BLaER1 (cell line): Measurements from ENCODE around the gene BOD1.

Experiments
- H3K27ac ChIP-seq: shearing (Covaris generic); formaldehyde crosslinking; 2 replicates; pipeline ENCODE4 v1.8.1; 2022
- H3K27me3 ChIP-seq: shearing (Covaris generic); formaldehyde crosslinking; 2 replicates; pipeline ENCODE4 v1.8.1; 2022
- H3K36me3 ChIP-seq: shearing (Covaris generic); formaldehyde crosslinking; 2 replicates; pipeline ENCODE4 v1.8.1; 2022
- H3K4me1 ChIP-seq: shearing (Covaris generic); formaldehyde crosslinking; 2 replicates; pipeline ENCODE4 v1.8.1; 2022
- H3K4me2 ChIP-seq: shearing (Covaris generic); formaldehyde crosslinking; 2 replicates; pipeline ENCODE4 v1.8.1; 2022
- H3K4me3 ChIP-seq: shearing (Covaris generic); formaldehyde crosslinking; 2 replicates; pipeline ENCODE4 v1.8.1; 2022
- H3K9ac ChIP-seq: shearing (Covaris generic); formaldehyde crosslinking; 2 replicates; pipeline ENCODE4 v1.8.1; 2022
- H3K9me3 ChIP-seq: shearing (Covaris generic); formaldehyde crosslinking; 2 replicates; pipeline ENCODE4 v1.8.1; 2022
- H4K20me1 ChIP-seq: shearing (Covaris generic); formaldehyde crosslinking; 2 replicates; pipeline ENCODE4 v1.8.1; 2022
- Cebpa-rat ChIP-seq: shearing (Covaris generic); IDR thresholded peaks from 2 replicates; pipeline ENCODE4 v1.8.1; 2022

The BOD1 gene

GRCh38 chr5:173581408-173582215, 34.8 kb downstream of the BOD1 start:
- no peak for TF ChIP-seq Cebpa-rat
- 0 out of 2 replicates have a peak, but pooled peaks cover 3% of the 10 kb centered on the region for H3K36me3 ChIP-seq
- H3K4me2 ChIP-seq, result no peak overlapping the region
- no peak overlapping the region for H3K4me3 ChIP-seq
- H4K20me1 ChIP-seq, result no peaks in the 10 kb centered on the region
- no peak overlapping the region for H3K9ac ChIP-seq
- H3K4me1 ChIP-seq, result peaks cover 30% of the 10 kb centered on the region
- H3K27ac ChIP-seq, result no peak overlapping the region
- no peaks in the 10 kb centered on the region for H3K27me3 ChIP-seq
- peaks cover 44% of the 10 kb centered on the region for H3K9me3 ChIP-seq

GRCh38 chr5:173578947-173579615, 37.4 kb downstream of the BOD1 start:
- H3K4me1 ChIP-seq, result peaks cover 29% of the 10 kb centered on the region
- H3K9ac ChIP-seq, result no peak overlapping the region
- peaks cover 19% of the 10 kb centered on the region for H3K9me3 ChIP-seq
- TF ChIP-seq Cebpa-rat, result no peak
- no peak overlapping the region for H3K27ac ChIP-seq
- H3K36me3 ChIP-seq, result 0 out of 2 replicates have a peak, but pooled peaks cover 3% of the 10 kb centered on the region
- no peaks in the 10 kb centered on the region for H3K27me3 ChIP-seq
- H3K4me3 ChIP-seq, result no peak overlapping the region
- no peaks in the 10 kb centered on the region for H4K20me1 ChIP-seq
- H3K4me2 ChIP-seq, result no peak overlapping the region

- Histone ChIP-seq H3K4me1 (peaks cover 19% of the 10 kb centered on the region), H3K9me3 (peaks cover 18% of the 10 kb centered on the region), H3K9ac (no peak overlapping the region), H3K4me2 (no peak overlapping the region), H3K27ac (no peak overlapping the region), H3K4me3 (no peak overlapping the region), H3K36me3 (0 out of 2 replicates have a peak, but pooled peaks cover 3% of the 10 kb centered on the region), H3K27me3 (no peaks in the 10 kb centered on the region), H4K20me1 (no peaks in the 10 kb centered on the region)
- TF ChIP-seq Cebpa-rat, result no peak
Observed at GRCh38 chr5:173577817-173578216, 38.6 kb downstream of the BOD1 start.

- H3K27me3 ChIP-seq, result no peaks in the 10 kb centered on the region
- no peaks in the 10 kb centered on the region for H4K20me1 ChIP-seq
- H3K4me2 ChIP-seq, result no peak overlapping the region
- H3K9ac ChIP-seq, result no peak overlapping the region
- H3K27ac ChIP-seq, result no peak overlapping the region
- H3K4me1 ChIP-seq, result peaks cover 15% of the 10 kb centered on the region
- TF ChIP-seq Cebpa-rat, result no peak
- H3K9me3 ChIP-seq, result peaks cover 18% of the 10 kb centered on the region
- H3K36me3 ChIP-seq, result 0 out of 2 replicates have a peak, but pooled peaks cover 3% of the 10 kb centered on the region
- H3K4me3 ChIP-seq, result no peak overlapping the region
Observed at GRCh38 chr5:173577166-173577565, 39.3 kb downstream of the BOD1 start.

- Histone ChIP-seq H3K27me3 (no peaks in the 10 kb centered on the region), H3K4me2 (no peak overlapping the region), H3K36me3 (0 out of 2 replicates have a peak, but pooled peaks cover 3% of the 10 kb centered on the region), H3K9me3 (peaks cover 12% of the 10 kb centered on the region), H3K4me3 (no peak overlapping the region), H4K20me1 (no peaks in the 10 kb centered on the region), H3K9ac (no peak overlapping the region), H3K4me1 (peaks cover 10% of the 10 kb centered on the region; the same call in 1 of the 2 replicates), H3K27ac (no peak overlapping the region)
- TF ChIP-seq Cebpa-rat, result no peak
Observed at GRCh38 chr5:173575985-173576384, 40.5 kb downstream of the BOD1 start.

- no peaks in the 10 kb centered on the region for H4K20me1 ChIP-seq
- peaks cover 12% of the 10 kb centered on the region for H3K9me3 ChIP-seq
- no peak overlapping the region for H3K9ac ChIP-seq
- no peak overlapping the region for H3K4me3 ChIP-seq
- H3K4me2 ChIP-seq, result no peak overlapping the region
- TF ChIP-seq Cebpa-rat, result no peak
- H3K27me3 ChIP-seq, result no peaks in the 10 kb centered on the region
- H3K27ac ChIP-seq, result no peak overlapping the region
- peaks cover 10% of the 10 kb centered on the region; the same call in 1 of the 2 replicates for H3K4me1 ChIP-seq
- 0 out of 2 replicates have a peak, but pooled peaks cover 3% of the 10 kb centered on the region for H3K36me3 ChIP-seq
Observed at GRCh38 chr5:173574983-173575382, 41.5 kb downstream of the BOD1 start.

GRCh38 chr5:173573126-173573960, 43.1 kb downstream of the BOD1 start:
- Histone ChIP-seq H3K4me2 (peak overlapping the region; percentile 52), H3K9ac (no peak overlapping the region), H3K27me3 (no peaks in the 10 kb centered on the region), H3K9me3 (peaks cover 5% of the 10 kb centered on the region; the same call in 1 of the 2 replicates), H3K36me3 (no peaks in the 10 kb centered on the region), H3K4me1 (peaks cover 10% of the 10 kb centered on the region; the same call in 1 of the 2 replicates), H4K20me1 (no peaks in the 10 kb centered on the region), H3K27ac (no peak overlapping the region), H3K4me3 (no peak overlapping the region)
- TF ChIP-seq Cebpa-rat, result no peak

GRCh38 chr5:173572431-173573125, 43.9 kb downstream of the BOD1 start:
- no peak overlapping the region for H3K4me3 ChIP-seq
- no peak for TF ChIP-seq Cebpa-rat
- peak overlapping the region; percentile 52 for H3K4me2 ChIP-seq
- no peaks in the 10 kb centered on the region for H4K20me1 ChIP-seq
- H3K36me3 ChIP-seq, result no peaks in the 10 kb centered on the region
- H3K9me3 ChIP-seq, result peaks cover 10% of the 10 kb centered on the region; the same call in 1 of the 2 replicates
- H3K27ac ChIP-seq, result no peak overlapping the region
- no peaks in the 10 kb centered on the region for H3K27me3 ChIP-seq
- H3K4me1 ChIP-seq, result peaks cover 10% of the 10 kb centered on the region; the same call in 1 of the 2 replicates
- no peak overlapping the region for H3K9ac ChIP-seq
